ENCODE data around the gene METTL23.
"Not testable (repeated sequence)": the region's sequence is repeated elsewhere in the genome, so short reads cannot be mapped to it uniquely, and the experiment has no call there.

METTL23 gene

GRCh38 chr17:76714336-76714735 lies 12.3 kb upstream of the METTL23 start:
- DNase-seq, result no peak

GRCh38 chr17:76714822-76715495 lies 11.7 kb upstream of the METTL23 start:
- DNase-seq, result peak; percentile 91

- DNase-seq, result no peak
These were observed 11.2 kb upstream of the METTL23 start for GRCh38 chr17:76715496-76715830.

GRCh38 chr17:76716146-76716838 lies 10.3 kb upstream of the METTL23 start:
- peak; percentile 81 for DNase-seq

- DNase-seq, result no peak
These were observed 9.8 kb upstream of the METTL23 start for GRCh38 chr17:76716839-76717215.

GRCh38 chr17:76718516-76718915 lies 8.1 kb upstream of the METTL23 start:
- no peak for DNase-seq

- no peak for DNase-seq
These were observed 6.4 kb upstream of the METTL23 start for GRCh38 chr17:76720211-76720610.

- no peak for DNase-seq
These were observed 5.7 kb upstream of the METTL23 start for GRCh38 chr17:76720941-76721340.

- no peak for DNase-seq
These were observed 5.2 kb upstream of the METTL23 start for GRCh38 chr17:76721463-76721862.

- no peak for DNase-seq
These were observed 4.4 kb upstream of the METTL23 start for GRCh38 chr17:76722279-76722678.

GRCh38 chr17:76722977-76723376 lies 3.7 kb upstream of the METTL23 start:
- not testable (repeated sequence) for DNase-seq

GRCh38 chr17:76723812-76724211 lies 2.8 kb upstream of the METTL23 start:
- DNase-seq, result no peak

GRCh38 chr17:76725580-76726230 lies 934 bp upstream of the METTL23 start:
- DNase-seq, result peak; percentile 86

- DNase-seq, result no peak
These were observed 336 bp upstream of the METTL23 start, which contains the start of gene JMJD6 for GRCh38 chr17:76726231-76726775. TSS of gene JMJD6 (minus strand) at chr17:76726606. CDS start at chr17:76726475, 131 bp downstream.

- DNase-seq, result no peak
These were observed 1.3 kb downstream of the METTL23 start for GRCh38 chr17:76727745-76728456.

- DNase-seq, result not testable (repeated sequence)
These were observed 5.4 kb downstream of the METTL23 start for GRCh38 chr17:76731800-76732733.

GRCh38 chr17:76732734-76733617 lies 6.3 kb downstream of the METTL23 start:
- no peak for DNase-seq

GRCh38 chr17:76733618-76733957 lies 6.9 kb downstream of the METTL23 start:
- no peak for DNase-seq

- DNase-seq, result no peak
These were observed 7.6 kb downstream of the METTL23 start for GRCh38 chr17:76734080-76734840.

GRCh38 chr17:76735006-76735405 lies 8.4 kb downstream of the METTL23 start:
- no peak for DNase-seq
